Activated CD8-positive, alpha-beta T cell treated with anti-CD3 and anti-CD28 coated beads for 36 hours (primary cell): ENCODE results near the gene PDZD7. TPM values are rescaled to one million over a fixed set of nuclear protein-coding genes. Genes with fewer than 3 reads are reported as not detected.

Source experiments
- ATAC-seq: fragments of 200-7000 bp; cut with Tn5 transposase; one replicate; pipeline ENCODE4 v1.10.0; 2021; ENCODE audit warnings: mild to moderate bottlenecking, moderate library complexity
- CTCF ChIA-PET: fragments of 350-600 bp; sonication (Branson Sonifier 250); formaldehyde crosslinking; loops from one replicate; lab custom pipeline; 2021; ENCODE audit warnings: antibody characterized with exemption; lab: Charles Lee
- POLR2A ChIA-PET: fragments of 350-600 bp; sonication (Branson Sonifier 250); formaldehyde crosslinking; loops from one replicate; lab custom pipeline; 2021; ENCODE audit warnings: antibody characterized with exemption; lab: Charles Lee
- DNase-seq: peaks from one replicate; pipeline ENCODE4 v3.0.0-alpha.2; 2020
- H3K27ac Mint-ChIP-seq: one replicate; pipeline ENCODE4 v1.8.0; 2021; ENCODE audit warnings: mild to moderate bottlenecking, mixed read lengths
- H3K27me3 Mint-ChIP-seq: one replicate; pipeline ENCODE4 v1.8.0; 2021; ENCODE audit warnings: mixed read lengths
- H3K36me3 Mint-ChIP-seq: one replicate; pipeline ENCODE4 v1.8.0; 2021; ENCODE audit warnings: low read depth, mixed read lengths
- H3K4me1 Mint-ChIP-seq: one replicate; pipeline ENCODE4 v1.8.0; 2021; ENCODE audit warnings: low read depth, mixed read lengths
- H3K4me3 Mint-ChIP-seq: one replicate; pipeline ENCODE4 v1.8.0; 2021; ENCODE audit warnings: mild to moderate bottlenecking, moderate library complexity, mixed read lengths
- H3K9me3 Mint-ChIP-seq: one replicate; pipeline ENCODE4 v1.8.0; 2021; ENCODE audit warnings: mixed read lengths
- intact Hi-C: fragments of 100-400 bp; cut with micrococcal nuclease; formaldehyde crosslinking; loops from one replicate; pipeline ENCODE4 v1.10.0; 2022
- total RNA-seq, 2 experiments: library from RNA; stranded (reverse); gene quantifications; one replicate each; pipeline ENCODE4 v1.2.3, GENCODE V29; 2021
- TF ChIP-seq, protein P1 (sequence below): fragments of 200-600 bp; IDR thresholded peaks from one replicate; pipeline ENCODE4 v1.8.0; 2022; ENCODE audit warnings: antibody characterized with exemption, mild to moderate bottlenecking

PDZD7 gene
- total RNA-seq, 2 experiments from 2014 or later, result 0.25 to 0.65 TPM

DNA sequence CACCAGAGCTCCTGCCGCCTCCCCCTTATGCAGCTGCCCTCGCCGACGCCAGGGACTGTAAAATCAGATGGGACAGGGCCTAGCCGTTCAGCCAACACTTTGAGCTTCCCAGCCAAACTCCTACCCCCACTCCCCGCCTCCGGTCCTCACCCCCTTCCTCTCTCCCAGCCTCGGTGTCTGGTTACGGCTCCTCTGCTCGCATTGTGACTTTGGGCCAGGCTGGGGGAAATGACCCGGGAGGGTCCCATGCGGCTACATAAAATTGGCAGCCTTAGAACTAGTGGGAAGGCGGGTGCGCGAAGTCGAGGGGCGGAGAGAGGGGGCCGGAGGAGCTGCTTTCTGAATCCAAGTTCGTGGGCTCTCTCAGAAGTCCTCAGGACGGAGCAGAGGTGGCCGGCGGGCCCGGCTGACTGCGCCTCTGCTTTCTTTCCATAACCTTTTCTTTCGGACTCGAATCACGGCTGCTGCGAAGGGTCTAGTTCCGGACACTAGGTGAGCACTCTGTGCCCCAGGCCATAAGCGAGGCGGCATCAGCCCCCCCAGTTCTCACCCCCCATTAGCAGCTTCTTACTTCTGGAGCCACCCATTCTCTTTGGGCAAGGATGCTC is 30.8 kb upstream of the PDZD7 start, which contains the start of gene KAZALD1:
KAZALD1 (plus strand) TSS at position 366 of the 608 bp plus-strand sequence. CDS start 604 bp downstream, outside the sequence.
- ChIA-PET CTCF (interaction anchor here (0.7 to 23.2 kb wide), 9 partner anchors 10 to 152 kb away, joined by 3 to 655 read pairs (median 6); no protein-coding TSS in a partner anchor), POLR2A (interaction anchor here (1.0 to 3.1 kb wide), 2 partner anchors 11 to 19 kb away, joined by 3 to 19 read pairs; no protein-coding TSS in a partner anchor)
- Mint-ChIP-seq H3K9me3 (no peaks in the 10 kb centered on the region), H3K4me1 (peaks cover 26% of the 10 kb centered on the region), H3K36me3 (peaks cover 2% of the 10 kb centered on the region), H3K27ac (peak within 1 kb of the TSS; percentile 96), H3K4me3 (peak within 1 kb of the TSS; percentile 82), H3K27me3 (peaks cover 33% of the 10 kb centered on the region)
- DNase-seq, result no peak
- TF ChIP-seq, protein P1, sequence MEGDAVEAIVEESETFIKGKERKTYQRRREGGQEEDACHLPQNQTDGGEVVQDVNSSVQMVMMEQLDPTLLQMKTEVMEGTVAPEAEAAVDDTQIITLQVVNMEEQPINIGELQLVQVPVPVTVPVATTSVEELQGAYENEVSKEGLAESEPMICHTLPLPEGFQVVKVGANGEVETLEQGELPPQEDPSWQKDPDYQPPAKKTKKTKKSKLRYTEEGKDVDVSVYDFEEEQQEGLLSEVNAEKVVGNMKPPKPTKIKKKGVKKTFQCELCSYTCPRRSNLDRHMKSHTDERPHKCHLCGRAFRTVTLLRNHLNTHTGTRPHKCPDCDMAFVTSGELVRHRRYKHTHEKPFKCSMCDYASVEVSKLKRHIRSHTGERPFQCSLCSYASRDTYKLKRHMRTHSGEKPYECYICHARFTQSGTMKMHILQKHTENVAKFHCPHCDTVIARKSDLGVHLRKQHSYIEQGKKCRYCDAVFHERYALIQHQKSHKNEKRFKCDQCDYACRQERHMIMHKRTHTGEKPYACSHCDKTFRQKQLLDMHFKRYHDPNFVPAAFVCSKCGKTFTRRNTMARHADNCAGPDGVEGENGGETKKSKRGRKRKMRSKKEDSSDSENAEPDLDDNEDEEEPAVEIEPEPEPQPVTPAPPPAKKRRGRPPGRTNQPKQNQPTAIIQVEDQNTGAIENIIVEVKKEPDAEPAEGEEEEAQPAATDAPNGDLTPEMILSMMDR, result no peak
- intact Hi-C loops, result loop anchor here (2.0 kb wide), 1 partner anchor 43 kb away; no protein-coding TSS in a partner anchor
- no peak for ATAC-seq

DNA sequence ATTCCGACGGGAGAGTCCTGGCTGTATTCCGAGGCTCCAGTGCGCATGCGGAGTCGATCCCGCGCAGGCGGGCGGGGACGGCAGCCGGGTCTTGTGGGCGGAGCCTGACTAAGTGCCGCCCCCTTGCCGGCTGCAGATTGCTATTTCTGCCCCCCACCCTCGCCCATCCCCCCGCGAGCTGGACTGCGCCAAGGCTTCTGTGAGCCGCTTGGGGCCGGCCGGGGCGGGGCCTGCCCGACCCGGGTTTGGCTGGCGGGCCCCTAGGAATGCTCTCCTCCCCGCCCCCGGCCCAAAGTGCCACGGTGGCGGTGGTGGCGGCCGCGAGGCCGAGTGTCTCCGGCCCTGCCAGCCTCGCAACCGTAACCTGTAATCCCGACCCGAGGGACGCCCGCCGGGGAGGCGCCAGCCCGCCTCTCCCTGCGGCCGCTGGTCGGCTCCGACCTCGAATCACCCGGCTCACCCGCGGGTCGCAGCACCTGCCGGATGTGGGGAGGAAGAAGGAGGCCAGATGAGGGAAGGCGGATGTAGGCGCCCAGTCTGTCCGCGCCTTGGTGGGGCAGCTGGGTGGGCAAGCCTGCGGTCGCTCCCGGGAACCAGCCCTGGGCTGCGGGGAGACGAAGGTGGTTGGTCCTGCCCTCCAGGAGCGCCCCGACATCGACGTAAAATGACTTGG is 30.2 kb upstream of the PDZD7 start:
- CTCF ChIA-PET, result interaction anchor here (0.7 to 23.2 kb wide), 16 partner anchors 7 to 81 kb away, joined by 3 to 655 read pairs (median 5); no protein-coding TSS in a partner anchor
- peak; percentile 93 for DNase-seq
- peaks cover 2% of the 10 kb centered on the region for H3K36me3 Mint-ChIP-seq

DNA sequence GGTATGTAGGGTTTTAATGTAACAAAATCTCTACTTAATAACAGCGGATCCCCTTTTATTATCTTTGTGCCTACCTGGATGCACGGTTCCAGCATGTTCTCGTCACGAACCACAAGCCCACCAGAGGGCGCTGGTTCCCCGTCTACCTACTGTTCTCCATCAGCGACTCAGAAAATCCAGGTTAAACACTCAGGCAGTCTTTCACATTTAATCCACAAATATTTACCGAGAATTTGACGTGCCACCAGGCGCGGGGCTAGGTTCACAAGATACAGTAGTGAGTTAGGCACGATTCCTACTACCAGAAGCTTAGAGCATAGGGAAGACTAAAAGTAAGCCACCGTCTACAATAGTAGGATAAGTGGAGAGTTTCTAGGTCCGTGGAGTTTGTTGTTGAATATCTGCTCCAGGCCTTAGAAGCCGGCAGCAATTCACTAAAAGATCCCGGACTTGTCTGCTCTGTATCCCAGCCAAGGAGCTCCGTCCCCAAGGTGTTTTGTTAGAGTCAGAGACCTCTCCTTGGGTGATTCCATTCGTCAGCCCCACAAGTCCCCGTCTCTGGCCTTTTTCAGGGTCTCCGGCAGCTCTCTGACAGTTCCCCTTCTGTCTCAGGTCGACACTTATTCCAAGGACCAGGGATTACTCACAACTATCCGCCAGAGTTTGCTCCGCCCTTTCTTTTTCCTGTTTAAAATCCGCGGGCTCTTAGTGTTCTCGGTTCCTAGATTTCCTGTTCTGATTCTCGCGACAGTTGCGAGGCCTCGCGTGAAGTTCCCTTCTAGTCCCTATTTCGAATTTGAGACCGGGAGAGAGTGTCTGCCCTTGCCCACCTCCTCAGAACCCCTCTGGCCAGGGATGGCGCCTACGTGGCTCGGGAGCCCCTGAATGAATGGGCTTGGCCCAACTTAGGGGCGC is 29.4 kb upstream of the PDZD7 start:
- intact Hi-C loops, result loop anchor here (2.0 kb wide), 1 partner anchor 41 kb away; no protein-coding TSS in a partner anchor
- peaks cover 19% of the 10 kb centered on the region for H3K27me3 Mint-ChIP-seq
- H3K9me3 Mint-ChIP-seq, result no peaks in the 10 kb centered on the region
- ATAC-seq (peak; percentile 66), DNase-seq (peak; percentile 96)
- H3K27ac Mint-ChIP-seq, result peak overlapping the region; percentile 96
- peak overlapping the region; percentile 82 for H3K4me3 Mint-ChIP-seq
- H3K36me3 Mint-ChIP-seq, result peaks cover 2% of the 10 kb centered on the region
- TF ChIP-seq, protein P1, result peak; percentile 97
- POLR2A ChIA-PET, result interaction anchor here (0.9 to 1.3 kb wide), 3 partner anchors 9 to 25 kb away, joined by 3 to 7 read pairs (median 3); no protein-coding TSS in a partner anchor
- H3K4me1 Mint-ChIP-seq, result peaks cover 18% of the 10 kb centered on the region
- CTCF ChIA-PET, result interaction anchor here (0.7 to 23.2 kb wide), 14 partner anchors 8 to 153 kb away, joined by 3 to 655 read pairs (median 5); partner anchors contain the start of genes PDZD7 and SFXN3

More for the DNA sequence above, 30.2 kb upstream of the PDZD7 start:
- H3K9me3 Mint-ChIP-seq, result no peaks in the 10 kb centered on the region
- peak overlapping the region; percentile 96 for H3K27ac Mint-ChIP-seq
- intact Hi-C loops, result loop anchor here (2.0 kb wide), 1 partner anchor 42 kb away; no protein-coding TSS in a partner anchor
- H3K4me3 Mint-ChIP-seq, result peak overlapping the region; percentile 82
- H3K27me3 Mint-ChIP-seq, result peaks cover 27% of the 10 kb centered on the region
- TF ChIP-seq, protein P1, result no peak
- peak; percentile 80 for ATAC-seq
- H3K4me1 Mint-ChIP-seq, result peaks cover 21% of the 10 kb centered on the region
- POLR2A ChIA-PET, result interaction anchor here (0.9 to 3.1 kb wide), 4 partner anchors 10 to 26 kb away, joined by 3 to 19 read pairs (median 5); no protein-coding TSS in a partner anchor

DNA sequence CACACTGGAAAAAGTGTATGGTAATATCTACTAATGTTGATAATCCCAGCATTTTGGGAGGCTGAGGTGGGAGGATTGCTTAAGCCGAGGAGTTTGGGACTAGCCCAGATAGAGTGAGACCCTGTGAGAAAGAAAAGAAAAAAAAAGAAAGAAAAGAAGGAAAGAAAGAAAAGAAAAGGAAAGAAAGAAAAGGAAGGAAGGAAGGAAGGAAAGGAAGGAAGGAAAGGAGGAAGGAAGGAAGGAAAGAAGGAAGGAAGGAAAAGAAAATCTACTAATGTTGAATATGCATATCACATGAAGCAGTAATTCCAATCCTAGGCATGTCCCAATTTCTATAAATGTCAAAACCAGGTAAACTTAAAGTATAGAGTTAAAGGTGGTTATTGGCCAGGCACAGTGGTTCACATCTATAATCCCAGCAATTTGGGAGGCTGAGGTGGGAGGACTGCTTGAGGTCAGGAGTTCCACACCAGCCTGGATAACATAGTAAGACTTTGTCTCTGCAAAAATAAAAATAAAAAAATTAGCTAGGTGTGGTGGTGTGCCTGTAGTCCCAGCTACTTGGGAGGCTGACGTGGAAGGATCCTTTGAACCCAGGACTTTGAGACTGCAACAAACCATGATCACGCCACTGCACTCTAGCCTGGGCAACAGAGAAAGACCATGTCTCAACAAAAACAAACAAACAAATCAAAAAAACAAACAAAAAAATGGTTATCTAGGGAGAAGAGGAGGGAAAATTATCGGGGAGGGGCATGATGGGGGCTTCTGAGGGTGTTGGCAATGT is 25.6 kb upstream of the PDZD7 start:
- TF ChIP-seq, protein P1, result no peak
- ChIA-PET POLR2A (no interaction called here), CTCF (interaction anchor here (0.6 to 23.2 kb wide), 6 partner anchors 10 to 85 kb away, joined by 3 to 655 read pairs (median 9); no protein-coding TSS in a partner anchor)
- no peaks in the 10 kb centered on the region for H3K9me3 Mint-ChIP-seq
- peaks cover 3% of the 10 kb centered on the region for H3K36me3 Mint-ChIP-seq
- H3K27ac Mint-ChIP-seq, result no peak overlapping the region
- H3K4me1 Mint-ChIP-seq, result peaks cover 9% of the 10 kb centered on the region
- intact Hi-C loops, result no loop called here
- ATAC-seq, result no peak
- no peak for DNase-seq
- no peak overlapping the region for H3K4me3 Mint-ChIP-seq
- H3K27me3 Mint-ChIP-seq, result no peaks in the 10 kb centered on the region
